ENCODE results near the gene HSD11B2.

Gene HSD11B2

GRCh38 chr16:67456391-67457081 lies 25.6 kb downstream of the HSD11B2 start:
- DNase-seq = no peak

GRCh38 chr16:67457611-67458010 lies 26.7 kb downstream of the HSD11B2 start:
- no peak for DNase-seq

- DNase-seq = no peak
These were observed 27.3 kb downstream of the HSD11B2 start for GRCh38 chr16:67458121-67458641.

GRCh38 chr16:67459066-67459860 lies 28.3 kb downstream of the HSD11B2 start:
- no peak for DNase-seq

DNA sequence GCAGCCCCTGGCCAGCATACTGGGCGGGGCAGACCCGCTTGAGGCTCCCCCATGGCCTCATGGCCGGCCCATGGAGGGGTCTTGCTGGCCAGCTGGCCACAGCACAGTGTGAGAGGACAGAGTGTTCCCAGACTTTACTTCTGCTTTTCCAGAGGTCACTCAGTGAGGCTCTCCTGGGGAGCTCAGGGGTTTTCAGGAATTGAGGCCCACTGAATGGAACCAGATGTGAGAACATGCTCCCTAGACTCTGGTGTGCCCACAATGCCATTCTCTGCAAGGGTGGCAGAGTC lies 28.9 kb downstream of the HSD11B2 start:
- DNase-seq = no peak

DNA sequence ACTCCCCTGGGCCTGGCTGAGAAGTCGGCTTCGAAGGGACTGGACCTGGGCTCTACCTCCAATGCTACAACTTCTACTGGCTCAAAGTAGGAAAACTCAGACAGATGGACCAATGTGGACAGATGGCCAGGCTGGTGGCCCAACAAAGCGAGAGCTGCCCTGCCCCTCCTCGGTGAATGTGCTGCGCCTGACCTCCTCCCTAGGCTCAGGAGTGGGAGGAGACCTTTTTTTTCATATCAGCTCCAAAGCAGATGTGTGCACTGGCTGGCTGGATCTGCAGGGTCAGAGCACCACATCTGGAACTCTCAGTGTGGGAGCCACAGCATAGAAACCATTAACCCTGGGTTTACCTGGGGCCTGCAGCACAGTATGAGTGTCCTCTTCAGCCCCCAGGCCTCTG lies 29.2 kb downstream of the HSD11B2 start:
- no peak for DNase-seq

GRCh38 chr16:67460961-67461360 lies 30.0 kb downstream of the HSD11B2 start:
- DNase-seq = no peak

DNA sequence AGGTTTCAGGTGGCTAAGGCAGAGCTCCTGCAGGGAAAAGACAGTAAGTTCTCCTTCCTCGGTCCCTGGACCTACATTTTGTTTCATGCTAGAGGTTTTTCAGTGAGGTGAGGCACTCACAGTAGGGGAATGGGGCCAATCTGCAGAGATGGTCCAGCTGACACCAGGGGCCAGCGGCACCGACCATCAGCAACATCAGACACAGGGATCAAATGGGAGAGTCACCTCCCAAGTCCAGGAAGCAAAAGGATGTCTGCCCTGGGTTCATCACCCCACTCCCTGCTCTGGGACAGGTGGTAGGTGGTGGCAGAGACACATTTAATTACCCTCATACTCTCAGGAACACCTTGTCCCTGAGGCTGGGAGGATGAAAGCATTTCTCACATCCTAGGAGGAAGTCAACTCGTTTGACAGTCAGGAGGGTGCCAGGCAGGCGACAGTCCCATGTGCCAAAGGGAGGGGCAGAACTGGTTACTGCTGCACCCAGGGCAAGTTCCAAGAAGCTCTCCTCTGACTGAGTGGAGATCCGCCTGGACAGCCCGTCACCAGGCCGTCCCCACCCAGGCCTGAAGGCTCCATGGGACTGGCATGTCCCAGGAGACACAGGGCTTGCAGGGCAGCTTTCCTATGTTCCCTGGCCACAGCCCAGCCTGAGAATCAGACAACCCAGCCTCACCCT lies 30.8 kb downstream of the HSD11B2 start:
- no peak for DNase-seq

- DNase-seq = no peak
These were observed 31.3 kb downstream of the HSD11B2 start for GRCh38 chr16:67462279-67462655.

- no peak for DNase-seq
These were observed 32.1 kb downstream of the HSD11B2 start for GRCh38 chr16:67463059-67463458.

DNA sequence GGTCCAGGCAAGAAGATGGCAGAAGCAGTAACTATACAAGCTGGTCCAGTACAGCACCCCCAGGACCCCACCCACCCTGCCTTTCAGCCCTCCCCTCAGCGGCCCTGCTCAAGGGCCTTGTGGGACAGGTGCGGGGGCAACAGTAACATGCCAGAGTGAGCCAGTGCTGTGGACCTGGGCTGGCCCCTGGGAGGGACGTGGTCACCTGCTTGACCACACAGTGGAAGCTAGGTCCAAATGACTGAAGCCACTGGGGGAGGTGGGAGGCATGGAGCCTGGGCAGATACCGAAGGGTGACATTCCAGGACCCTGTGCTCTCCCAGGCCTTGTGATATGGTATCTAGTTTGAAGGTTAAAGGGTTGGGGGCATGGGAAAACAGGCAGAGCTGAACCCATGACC lies 32.8 kb downstream of the HSD11B2 start:
- no peak for DNase-seq

GRCh38 chr16:67464565-67464964 lies 33.6 kb downstream of the HSD11B2 start:
- DNase-seq = no peak

GRCh38 chr16:67466581-67466980 lies 35.7 kb downstream of the HSD11B2 start:
- DNase-seq = no peak

GRCh38 chr16:67468731-67469130 lies 37.8 kb downstream of the HSD11B2 start:
- no peak for DNase-seq

DNA sequence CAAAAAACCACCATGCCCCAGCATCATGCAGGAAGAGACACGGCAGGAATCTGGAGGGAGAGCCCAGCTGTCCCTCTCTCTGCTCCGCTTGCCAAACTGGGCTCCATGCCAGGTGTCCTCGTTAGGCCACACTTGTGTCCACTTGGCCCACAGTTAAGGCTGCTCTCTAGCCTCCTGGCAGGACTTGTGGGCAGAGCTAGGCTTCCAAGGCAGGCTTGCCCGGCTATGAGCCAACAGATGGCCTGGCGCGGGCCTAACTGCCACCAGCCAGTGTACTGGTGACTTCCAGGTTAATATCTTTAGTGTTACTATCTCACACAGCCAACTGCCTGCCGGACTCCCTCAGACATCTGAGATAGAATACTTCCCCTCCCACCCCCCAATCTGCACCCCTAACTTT lies 39.4 kb downstream of the HSD11B2 start:
- DNase-seq = no peak

- DNase-seq = no peak
These were observed 41.0 kb downstream of the HSD11B2 start for GRCh38 chr16:67471758-67472384.

- DNase-seq = no peak
These were observed 43.9 kb downstream of the HSD11B2 start for GRCh38 chr16:67474551-67475455.

- DNase-seq = no peak
These were observed 47.1 kb downstream of the HSD11B2 start for GRCh38 chr16:67477960-67478554.

DNA sequence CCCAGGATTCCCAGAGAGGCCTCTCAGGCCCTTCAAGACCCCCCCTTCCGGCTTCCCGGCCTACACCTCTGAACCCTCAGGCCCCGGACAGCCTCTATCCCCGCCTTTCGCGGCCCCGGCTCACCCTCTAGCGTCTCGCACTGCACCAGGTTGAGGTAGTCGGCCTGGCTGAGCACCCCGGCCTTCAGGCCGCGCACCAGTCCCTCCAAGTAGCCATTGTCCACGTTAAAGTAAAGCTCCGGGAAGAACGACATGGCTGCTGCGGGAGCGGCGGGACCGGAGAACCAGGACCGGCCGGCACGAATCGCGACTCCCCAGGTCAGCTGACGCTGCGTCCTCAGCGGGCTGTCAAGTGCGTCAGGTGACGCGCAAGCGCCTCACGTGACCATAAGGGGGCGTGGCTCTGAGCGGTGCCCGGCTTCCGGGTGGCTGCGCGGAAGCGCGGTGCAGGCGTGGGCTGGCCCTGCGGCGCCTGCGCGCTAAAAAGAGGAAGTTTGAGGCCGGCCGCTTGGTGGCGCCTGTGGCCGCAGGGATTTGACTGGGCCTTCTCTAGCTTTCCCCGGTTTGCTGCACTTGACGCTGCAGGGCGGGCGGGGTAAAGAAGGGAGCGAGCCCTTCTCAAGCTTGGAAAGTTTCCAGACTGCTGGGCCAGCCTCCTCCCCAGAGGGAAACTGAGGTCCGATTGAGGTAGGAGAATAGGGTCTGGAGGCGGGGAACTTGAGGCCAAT lies 50.1 kb downstream of the HSD11B2 start, which contains the start of gene ATP6V0D1:
TSS of gene ATP6V0D1 (minus strand) at position 325 of the 728 bp plus-strand sequence. CDS start at position 254, 71 bp downstream.
- DNase-seq = peak; percentile 99

DNA sequence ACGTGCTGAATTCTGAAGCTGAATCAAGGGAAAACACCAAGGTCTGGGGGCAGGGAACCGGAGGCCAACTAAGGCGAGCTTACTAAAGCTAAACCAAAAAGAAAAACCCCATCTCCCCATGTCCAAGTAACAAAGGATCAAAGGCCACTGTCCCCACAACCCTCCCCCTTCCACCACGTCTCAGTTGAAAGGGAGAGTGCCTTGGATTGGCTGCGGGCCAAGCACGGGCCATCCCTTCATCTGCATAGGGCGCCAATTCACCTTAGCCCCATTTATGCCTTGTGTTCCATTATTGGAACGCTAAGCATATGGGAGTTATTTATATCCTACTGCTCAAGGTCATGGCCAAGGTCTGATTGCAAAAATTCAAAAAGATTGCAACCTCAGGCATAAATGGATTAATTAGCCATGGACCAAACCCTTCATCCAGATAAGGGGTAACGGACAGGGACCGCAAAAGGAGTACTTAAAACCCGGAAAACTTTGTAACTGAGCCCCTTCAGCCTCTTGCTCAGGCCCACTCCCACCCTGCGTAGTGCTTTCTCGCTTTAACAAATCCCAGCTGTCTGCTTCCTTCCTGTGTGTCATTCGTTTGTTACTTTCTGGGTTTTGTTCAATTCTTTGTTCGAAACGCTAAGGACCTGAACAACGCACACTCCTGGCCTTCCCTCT lies 50.8 kb downstream of the HSD11B2 start:
- DNase-seq = peak; percentile 52

All from CD4-positive, alpha-beta T cell treated with Interleukin-17A for 4 hours (primary cell).